Esophagus squamous epithelium (tissue), 5 donors: ENCODE measurements around the gene RGS9BP. TPM values are rescaled to one million over a fixed set of nuclear protein-coding genes. Genes with fewer than 3 reads are reported as not detected.

Experiments
- DNase-seq: peaks from one replicate; lab custom pipeline; 2025; lab: John Stamatoyannopoulos, UW
- H3K27ac ChIP-seq, 4 donors: fragments of 200-600 bp; sonication (generic); one replicate each; pipeline ENCODE4 v1.5.1; 2016 to 2019; ENCODE audit warnings: mild to moderate bottlenecking in 1 of 4
- H3K27me3 ChIP-seq, 4 donors: fragments of 200-600 bp; sonication (generic); 1 replicate in 3 of 4; 2 replicates in 1 of 4; pipeline versions ENCODE4 v1.5.1 to v1.6.0; 2017 to 2021; ENCODE audit warnings: antibody characterized with exemption in 1 of 4
- H3K36me3 ChIP-seq, 3 donors: fragments of 200-600 bp; sonication (generic); one replicate each; pipeline ENCODE4 v1.5.1; 2016 to 2019
- H3K4me1 ChIP-seq, 3 donors: fragments of 200-600 bp; sonication (generic); one replicate each; pipeline ENCODE4 v1.5.1; 2017 to 2019
- H3K4me3 ChIP-seq, 4 donors: fragments of 200-600 bp; sonication (generic); 1 replicate in 3 of 4; 2 replicates in 1 of 4; pipeline ENCODE4 v1.5.1; 2016 to 2019; ENCODE audit warnings: mild to moderate bottlenecking in 2 of 4, moderate library complexity in 1 of 4
- H3K9me3 ChIP-seq, 3 donors: fragments of 200-600 bp; sonication (generic); one replicate each; pipeline ENCODE4 v1.5.1; 2016 to 2019
- POLR2A ChIP-seq, 4 donors: fragments of 450-650 bp; IDR thresholded peaks; one replicate each; pipeline ENCODE4 v1.6.1; 2017; ENCODE audit warnings: antibody characterized with exemption in 4 of 4, mild to moderate bottlenecking in 4 of 4, moderate library complexity in 3 of 4
- WGBS, 2 donors: methylation state at CpG; one replicate each; pipeline ENCODE4 v1.1.5; 2018; 5-methylcytosine and 5-hydroxymethylcytosine counted together
- intact Hi-C: fragments of 100-400 bp; cut with DNase I; formaldehyde crosslinking; loops from one replicate; pipeline ENCODE4 v1.15.0; 2022
- total RNA-seq, 4 donors: library from RNA; depleted of rRNA; stranded (reverse); fragments of >200 nt; gene quantifications; one replicate each; pipeline ENCODE4 v1.1.0, GENCODE V29; 2016
- TF ChIP-seq, protein P1 (sequence below), 6 experiments: fragments of 450-650 bp in 4 of 6; fragments of 200-600 bp in 2 of 6; sonication (generic) in 2 of 6; IDR thresholded peaks; one replicate each; pipeline ENCODE4 v1.5.1; 2016 to 2019; ENCODE audit warnings: antibody characterized with exemption in 6 of 6, mild to moderate bottlenecking in 4 of 6, moderate library complexity in 4 of 6
- donor health status: DM: yes; HTN: yes; CAD: no.

RGS9BP gene
- total RNA-seq, 4 donors from 2014 or later, result 0.09 to 2.0 (median 0.23) TPM

DNA sequence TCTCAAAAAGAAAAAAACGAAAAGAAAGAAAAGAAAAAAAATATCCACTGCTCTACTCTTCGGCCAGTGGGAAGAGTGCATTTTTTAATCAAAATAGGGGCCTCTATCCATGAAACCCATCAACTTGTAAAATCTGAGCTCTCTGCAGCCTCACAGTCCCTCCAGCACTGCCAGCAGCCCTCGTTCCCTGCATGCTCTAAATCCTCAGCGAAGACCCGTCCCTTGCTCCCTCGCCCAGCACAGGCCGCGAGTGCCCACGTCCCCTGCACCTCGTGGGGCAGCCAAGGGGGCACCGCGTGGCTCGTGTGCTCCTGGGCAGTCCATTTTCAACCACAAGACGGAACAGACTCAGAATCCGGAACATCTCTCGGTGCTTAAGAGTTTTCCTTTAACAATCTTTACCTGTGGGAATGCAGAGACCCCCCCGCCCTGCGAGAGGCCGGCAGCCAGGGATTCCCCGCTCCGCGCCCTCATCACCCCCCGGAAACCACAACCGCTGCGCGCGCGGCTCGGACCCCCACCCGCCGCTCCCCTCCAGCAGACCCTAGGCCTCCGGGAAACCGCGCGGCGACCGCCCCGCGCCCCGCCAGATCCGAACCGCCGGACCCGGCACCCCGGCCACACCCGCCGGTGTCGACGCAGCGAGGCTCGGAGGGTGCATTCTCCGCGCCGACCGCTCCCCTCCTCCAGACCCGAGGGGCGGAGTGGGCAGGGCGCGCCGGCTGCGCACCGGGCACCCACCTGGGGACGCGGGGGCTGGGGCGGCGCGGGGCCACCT lies 1.3 kb upstream of the RGS9BP start:
- H3K9me3 ChIP-seq, result no peaks in the 10 kb centered on the region
- peak overlapping the region; percentile 85 to 95 (median 92) for H3K27ac ChIP-seq
- intact Hi-C loops, result no loop called here

DNA sequence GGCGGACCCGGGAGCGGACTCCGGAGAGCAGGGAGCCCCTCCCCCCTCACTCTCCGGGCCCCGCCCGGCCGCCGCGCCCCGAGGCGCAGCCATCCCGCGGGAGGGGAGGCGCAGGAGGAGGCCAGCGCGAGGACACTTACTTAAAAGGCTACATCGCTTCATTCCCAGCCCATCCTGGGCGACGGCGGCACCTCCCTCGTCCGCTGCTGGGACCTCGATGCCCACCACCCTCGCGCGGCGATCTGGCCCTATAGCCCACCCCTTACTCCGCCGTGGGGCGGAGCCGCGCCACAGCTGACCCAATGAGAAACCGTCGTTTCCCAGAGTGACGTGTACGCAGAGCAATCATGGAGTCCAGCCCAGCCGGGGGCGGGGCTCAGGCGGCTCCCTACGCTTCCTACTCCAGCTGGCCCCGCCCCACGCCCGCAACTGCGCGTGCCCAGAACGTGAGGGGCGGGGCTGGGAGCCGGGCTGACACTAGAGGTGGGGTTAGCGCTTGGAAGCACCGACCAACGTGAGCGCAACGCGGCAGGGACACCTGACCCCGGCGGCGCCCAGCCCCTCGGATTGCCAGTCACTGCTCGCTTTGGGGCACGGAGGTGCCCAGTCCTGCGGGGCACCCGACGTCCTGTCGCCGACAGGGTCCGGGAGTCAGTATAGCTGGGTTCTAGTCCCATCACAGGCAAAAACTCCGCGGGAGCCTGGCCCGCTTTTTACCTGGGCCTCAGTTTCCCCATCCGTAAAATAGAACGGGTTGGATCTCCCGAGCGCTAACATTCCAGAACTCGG lies 523 bp upstream of the RGS9BP start, which contains the start of gene ANKRD27:
Gene ANKRD27, minus strand, starts transcription at position 250 of the 789 bp plus-strand sequence. CDS start 16,165 bp downstream, outside the sequence.
- peak in 2 of 4 donors; percentile 35 to 59 for TF ChIP-seq POLR2A (IDR thresholded peaks at IDR 0.05)
- TF ChIP-seq, protein P1, sequence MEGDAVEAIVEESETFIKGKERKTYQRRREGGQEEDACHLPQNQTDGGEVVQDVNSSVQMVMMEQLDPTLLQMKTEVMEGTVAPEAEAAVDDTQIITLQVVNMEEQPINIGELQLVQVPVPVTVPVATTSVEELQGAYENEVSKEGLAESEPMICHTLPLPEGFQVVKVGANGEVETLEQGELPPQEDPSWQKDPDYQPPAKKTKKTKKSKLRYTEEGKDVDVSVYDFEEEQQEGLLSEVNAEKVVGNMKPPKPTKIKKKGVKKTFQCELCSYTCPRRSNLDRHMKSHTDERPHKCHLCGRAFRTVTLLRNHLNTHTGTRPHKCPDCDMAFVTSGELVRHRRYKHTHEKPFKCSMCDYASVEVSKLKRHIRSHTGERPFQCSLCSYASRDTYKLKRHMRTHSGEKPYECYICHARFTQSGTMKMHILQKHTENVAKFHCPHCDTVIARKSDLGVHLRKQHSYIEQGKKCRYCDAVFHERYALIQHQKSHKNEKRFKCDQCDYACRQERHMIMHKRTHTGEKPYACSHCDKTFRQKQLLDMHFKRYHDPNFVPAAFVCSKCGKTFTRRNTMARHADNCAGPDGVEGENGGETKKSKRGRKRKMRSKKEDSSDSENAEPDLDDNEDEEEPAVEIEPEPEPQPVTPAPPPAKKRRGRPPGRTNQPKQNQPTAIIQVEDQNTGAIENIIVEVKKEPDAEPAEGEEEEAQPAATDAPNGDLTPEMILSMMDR (IDR thresholded peaks at IDR 0.05), result no peak

More for the DNA sequence above, 1.3 kb upstream of the RGS9BP start:
- peak overlapping the region; percentile 69 to 98 (median 86) for H3K4me3 ChIP-seq
- DNase-seq, result no peak
- 4 to 11% methylated on average over 4 to 16 of the region's 67 CpGs for WGBS, 2 donors
- H3K27me3 ChIP-seq, result peaks cover 0 to 22% (median 0%) of the 10 kb centered on the region in 4 donors
- TF ChIP-seq, protein P1 (IDR thresholded peaks at IDR 0.05), result peak in 1 of 6 experiments; percentile 27
- no peak for TF ChIP-seq POLR2A (IDR thresholded peaks at IDR 0.05)
- H3K4me1 ChIP-seq, result peaks cover 25 to 66% (median 28%) of the 10 kb centered on the region in 3 donors
- no peaks in the 10 kb centered on the region for H3K36me3 ChIP-seq

DNA sequence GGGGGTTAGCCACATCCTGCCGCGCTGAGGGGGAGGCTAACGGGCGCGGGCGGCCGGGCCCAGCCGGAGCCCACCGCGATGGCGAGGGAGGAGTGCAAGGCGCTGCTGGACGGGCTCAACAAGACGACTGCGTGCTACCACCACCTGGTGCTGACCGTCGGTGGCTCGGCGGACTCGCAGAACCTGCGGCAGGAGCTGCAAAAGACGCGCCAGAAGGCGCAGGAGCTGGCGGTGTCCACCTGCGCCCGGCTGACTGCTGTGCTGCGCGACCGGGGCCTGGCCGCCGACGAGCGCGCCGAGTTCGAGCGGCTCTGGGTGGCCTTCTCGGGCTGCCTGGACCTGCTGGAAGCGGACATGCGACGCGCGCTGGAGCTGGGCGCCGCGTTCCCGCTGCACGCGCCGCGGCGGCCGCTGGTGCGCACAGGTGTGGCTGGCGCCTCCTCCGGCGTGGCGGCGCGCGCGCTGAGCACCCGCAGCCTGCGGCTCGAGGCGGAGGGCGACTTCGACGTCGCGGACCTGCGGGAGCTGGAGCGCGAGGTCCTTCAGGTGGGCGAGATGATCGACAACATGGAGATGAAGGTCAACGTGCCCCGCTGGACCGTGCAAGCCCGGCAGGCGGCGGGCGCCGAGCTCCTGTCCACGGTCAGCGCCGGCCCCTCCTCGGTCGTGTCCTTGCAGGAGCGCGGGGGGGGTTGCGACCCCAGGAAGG lies 692 bp downstream of the RGS9BP start:
- Histone ChIP-seq H3K27me3 (peaks cover 0 to 22% (median 0%) of the 10 kb centered on the region in 4 donors), H3K4me1 (peaks cover 25 to 55% (median 28%) of the 10 kb centered on the region in 3 donors), H3K4me3 (peak overlapping the region; percentile 69 to 98 (median 86)), H3K36me3 (no peaks in the 10 kb centered on the region), H3K27ac (peak overlapping the region; percentile 85 to 95 (median 92)), H3K9me3 (no peaks in the 10 kb centered on the region)
- WGBS, 2 donors, result 2 to 5% methylated on average over 11 of the region's 93 CpGs
- DNase-seq, result no peak
- intact Hi-C loops, result no loop called here
- TF ChIP-seq, protein P1 (IDR thresholded peaks at IDR 0.05), result peak in 1 of 6 experiments; percentile 10
- no peak for TF ChIP-seq POLR2A (IDR thresholded peaks at IDR 0.05)

More for the DNA sequence above, 523 bp upstream of the RGS9BP start, which contains the start of gene ANKRD27:
- peak; percentile 91 for DNase-seq
- Histone ChIP-seq H3K36me3 (no peaks in the 10 kb centered on the region), H3K27me3 (peaks cover 0 to 22% (median 0%) of the 10 kb centered on the region in 4 donors), H3K9me3 (no peaks in the 10 kb centered on the region), H3K4me1 (peaks cover 25 to 59% (median 28%) of the 10 kb centered on the region in 3 donors), H3K27ac (peak within 1 kb of the TSS; percentile 85 to 95 (median 92)), H3K4me3 (peak within 1 kb of the TSS; percentile 69 to 98 (median 86))
- intact Hi-C loops, result no loop called here
- no CpG with 5 or more reads among the region's 75 CpGs for WGBS, 2 donors

DNA sequence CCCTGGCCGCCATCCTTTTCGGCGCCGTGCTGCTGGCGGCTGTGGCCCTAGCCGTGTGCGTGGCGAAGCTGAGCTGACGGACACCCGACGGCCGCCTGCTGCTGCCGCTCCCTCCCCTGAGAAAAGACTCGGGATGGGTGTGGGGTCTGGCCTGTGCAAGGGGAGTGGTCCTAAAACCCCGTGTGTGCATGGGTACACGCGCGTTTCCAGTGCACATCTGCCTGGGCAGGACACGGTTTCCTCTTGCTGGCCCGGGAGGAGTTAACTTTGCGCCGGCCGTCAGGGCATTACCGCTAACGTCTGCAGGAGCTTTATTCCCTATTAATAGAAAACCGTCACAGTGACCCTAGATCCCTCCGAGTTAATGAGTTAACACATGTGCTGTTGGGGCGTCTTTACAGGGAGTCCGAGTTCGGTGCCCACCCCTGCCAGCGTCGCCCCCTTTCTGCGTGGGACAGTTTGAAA lies 1.3 kb downstream of the RGS9BP start:
- intact Hi-C loops, result no loop called here
- Histone ChIP-seq H3K27me3 (peaks cover 0 to 22% (median 0%) of the 10 kb centered on the region in 4 donors), H3K4me1 (peaks cover 25 to 54% (median 28%) of the 10 kb centered on the region in 3 donors), H3K9me3 (no peaks in the 10 kb centered on the region), H3K4me3 (peak overlapping the region in 3 of 4 donors; percentile 69 to 98 (median 77)), H3K36me3 (no peaks in the 10 kb centered on the region), H3K27ac (peak overlapping the region in 3 of 4 donors; percentile 55 to 95 (median 92))
- 42% methylated on average over 7 of the region's 33 CpGs; no CpG with 5 or more reads in 1 of the 2 donors for WGBS, 2 donors
- TF ChIP-seq, protein P1 (IDR thresholded peaks at IDR 0.05), result no peak
- TF ChIP-seq POLR2A (IDR thresholded peaks at IDR 0.05), result no peak
- DNase-seq, result no peak
